HAP-1 (cell line): ENCODE results near the gene INTS3.
A peak's percentile ranks its signal among the peaks of the same experiment; 100 is the strongest.

Experiments used
- DNase-seq, 2 experiments: peaks; one replicate each; pipeline ENCODE4 v3.0.0-alpha.2; 2016 to 2020; ENCODE audit warnings: low spot score in 2 of 2
- H3K27me3 ChIP-seq: fragments of 250-450 bp; sonication (Bioruptor Pico); 2 replicates; pipeline ENCODE4 v1.5.1; 2020; ENCODE audit warnings: low read depth, mild to moderate bottlenecking, moderate library complexity
- H3K36me3 ChIP-seq: fragments of 250-450 bp; sonication (Bioruptor Pico); replicated peaks from 2 replicates; pipeline ENCODE4 v1.5.1; 2020; ENCODE audit warnings: mild to moderate bottlenecking
- H3K4me1 ChIP-seq: fragments of 250-450 bp; sonication (Bioruptor Pico); 2 replicates; pipeline ENCODE4 v1.5.1; 2020; ENCODE audit warnings: mild to moderate bottlenecking
- H3K4me3 ChIP-seq: fragments of 250-450 bp; sonication (Bioruptor Pico); 2 replicates; pipeline ENCODE4 v1.5.1; 2020; ENCODE audit warnings: mild to moderate bottlenecking, moderate library complexity
- H3K9me3 ChIP-seq: fragments of 250-450 bp; sonication (Bioruptor Pico); 2 replicates; pipeline ENCODE4 v1.5.1; 2020; ENCODE audit warnings: mild to moderate bottlenecking, moderate library complexity
- in situ Hi-C: fragments of 300-500 bp; cut with MboI; formaldehyde crosslinking; loops from 3 replicates; pipeline ENCODE4 v1.14.3; 2020; ENCODE audit warnings: low sequenced_read_pairs, inconsistent platforms, mixed read lengths

The INTS3 gene

DNA sequence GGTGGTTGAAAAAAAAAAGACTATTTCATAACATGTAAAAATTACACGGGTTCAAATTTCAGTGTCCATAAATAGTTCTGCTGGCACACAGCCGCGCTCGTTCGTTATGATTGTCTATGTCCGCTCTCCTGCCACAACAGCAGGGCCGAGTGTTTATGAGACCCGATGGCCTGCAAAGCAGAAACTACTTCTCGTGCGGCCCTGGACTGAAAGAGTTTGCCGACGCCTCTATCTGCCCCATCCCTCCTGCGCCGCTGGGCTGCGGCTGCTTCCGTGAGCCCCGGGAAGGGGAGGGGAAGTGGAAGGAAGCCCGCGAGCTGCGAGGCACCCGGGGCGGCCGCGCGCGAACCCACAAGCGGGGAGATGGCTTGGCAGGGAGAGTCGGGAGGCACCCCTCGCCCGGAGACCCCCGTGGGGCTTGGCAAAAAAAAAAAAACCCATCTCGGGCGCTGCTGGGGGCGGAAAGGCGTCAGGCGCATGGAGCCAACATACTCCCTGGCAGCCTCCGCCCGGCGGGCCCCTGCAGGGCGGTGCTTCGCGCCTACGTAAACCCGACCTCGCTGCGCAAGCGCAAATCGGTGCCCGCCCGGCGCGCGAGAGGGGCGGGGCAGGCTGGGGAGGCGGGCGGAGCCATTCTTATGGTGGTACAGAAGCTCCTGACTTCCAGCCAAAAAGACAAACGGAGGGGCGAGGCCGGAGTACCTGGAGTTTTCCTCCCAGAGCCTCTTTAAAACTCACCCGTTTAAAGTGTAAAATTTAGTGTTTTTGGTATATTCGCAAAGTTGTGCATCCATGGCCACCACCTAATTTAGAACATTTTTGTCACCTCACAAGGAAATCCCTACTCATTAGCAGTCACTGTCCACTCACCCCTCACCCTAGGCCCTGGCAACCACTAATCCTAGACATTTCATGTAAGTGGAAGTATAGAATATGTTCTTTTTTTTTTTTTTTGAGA, 55.7 kb downstream of the INTS3 start:
- H3K27me3 ChIP-seq: no peaks in the 10 kb centered on the region
- no peaks in the 10 kb centered on the region for H3K9me3 ChIP-seq
- in situ Hi-C loops: loop anchor here (25.0 kb wide), 1 partner anchor 204 kb away; the partner anchor contains the start of genes JTB, RAB13 and RPS27
- peak; percentile 90 to 95 for DNase-seq
- H3K4me1 ChIP-seq: peaks cover 6% of the 10 kb centered on the region
- no peaks in the 10 kb centered on the region for H3K36me3 ChIP-seq
- H3K4me3 ChIP-seq: peak overlapping the region; percentile 52

DNA sequence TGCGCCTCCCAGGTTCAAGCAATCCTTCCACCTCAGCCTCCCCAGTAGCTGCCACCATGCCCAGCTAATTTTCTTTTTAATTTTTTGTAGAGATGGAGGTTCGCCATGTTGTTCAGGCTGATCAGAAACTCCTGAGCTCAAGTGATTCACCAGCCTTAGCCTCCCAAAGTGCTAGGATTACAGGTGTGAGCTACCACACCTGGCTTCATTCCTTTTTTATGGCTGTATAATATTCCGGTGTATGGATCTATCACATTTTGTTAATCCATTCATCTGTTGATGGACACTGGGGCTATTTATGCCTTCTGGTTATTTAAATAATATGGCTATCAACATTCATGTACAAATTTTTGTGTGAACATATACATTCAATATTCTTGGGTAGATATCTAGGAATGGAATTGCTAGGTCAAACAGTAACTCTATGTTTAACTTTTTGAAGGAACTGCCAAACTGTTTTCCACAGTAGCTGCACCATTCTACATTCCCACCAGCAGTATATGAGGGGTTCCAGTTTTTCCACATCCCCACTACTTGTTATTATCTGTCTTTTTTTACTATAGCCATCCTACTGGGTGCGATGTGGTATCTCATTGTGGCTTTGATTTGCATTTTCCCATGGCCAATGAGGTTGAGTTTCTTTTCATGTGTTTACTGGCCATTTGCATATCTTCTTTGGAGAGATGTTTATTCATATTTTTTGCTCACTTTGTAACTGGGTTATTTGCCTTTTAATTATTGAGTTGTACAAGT, 58.4 kb downstream of the INTS3 start:
- H3K36me3 ChIP-seq: no peaks in the 10 kb centered on the region
- no peak overlapping the region for H3K4me3 ChIP-seq
- H3K9me3 ChIP-seq: no peaks in the 10 kb centered on the region
- DNase-seq: no peak
- H3K27me3 ChIP-seq: no peaks in the 10 kb centered on the region
- in situ Hi-C loops: loop anchor here (25.0 kb wide), 1 partner anchor 201 kb away; the partner anchor contains the start of genes JTB, RAB13 and RPS27
- peaks cover 6% of the 10 kb centered on the region for H3K4me1 ChIP-seq

DNA sequence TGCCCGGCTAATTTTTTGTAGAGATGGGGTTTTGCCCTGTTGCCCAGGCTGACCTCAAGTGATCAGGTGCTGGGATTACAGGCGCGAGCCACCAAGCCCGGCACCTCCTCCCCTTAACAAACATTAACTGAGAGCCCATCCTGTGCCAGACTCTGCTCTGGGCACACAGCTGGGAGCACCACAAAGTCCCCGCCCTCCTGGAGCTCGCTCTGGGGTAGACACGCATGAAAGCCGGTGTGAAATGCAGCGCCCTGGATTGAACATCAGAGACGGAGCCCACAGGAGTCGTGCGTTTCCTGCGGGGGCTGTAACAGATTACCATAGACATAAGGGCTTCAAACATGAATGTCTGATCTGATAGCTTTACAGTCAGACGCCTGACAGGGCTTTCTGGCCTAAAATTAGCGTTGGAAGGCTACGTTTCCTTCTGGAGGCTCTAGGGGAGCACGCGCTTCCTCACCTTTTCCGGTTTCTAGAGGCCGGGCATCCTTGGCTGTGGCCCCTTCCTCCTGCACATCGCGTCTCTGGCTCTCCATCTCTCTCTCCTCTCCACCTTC, 61.7 kb downstream of the INTS3 start:
- H3K4me3 ChIP-seq: no peak overlapping the region
- no peaks in the 10 kb centered on the region for H3K27me3 ChIP-seq
- H3K9me3 ChIP-seq: no peaks in the 10 kb centered on the region
- in situ Hi-C loops: loop anchor here (25.0 kb wide), 1 partner anchor 198 kb away; the partner anchor contains the start of genes JTB, RAB13 and RPS27
- no peaks in the 10 kb centered on the region; the same call in 1 of the 2 replicates for H3K4me1 ChIP-seq
- H3K36me3 ChIP-seq: no peaks in the 10 kb centered on the region
- DNase-seq: no peak

- Histone ChIP-seq H3K27me3 (no peaks in the 10 kb centered on the region), H3K9me3 (no peaks in the 10 kb centered on the region), H3K36me3 (no peaks in the 10 kb centered on the region), H3K4me3 (no peak overlapping the region), H3K4me1 (no peaks in the 10 kb centered on the region; the same call in 1 of the 2 replicates)
- DNase-seq: no peak
- in situ Hi-C loops: loop anchor here (25.0 kb wide), 1 partner anchor 197 kb away; the partner anchor contains the start of genes JTB, RAB13 and RPS27
Observed at GRCh38 chr1:153790313-153790965, 62.6 kb downstream of the INTS3 start.

GRCh38 chr1:153790966-153791647, 63.3 kb downstream of the INTS3 start:
- Histone ChIP-seq H3K36me3 (no peaks in the 10 kb centered on the region), H3K9me3 (no peaks in the 10 kb centered on the region), H3K4me1 (no peaks in the 10 kb centered on the region; the same call in 1 of the 2 replicates), H3K4me3 (no peak overlapping the region), H3K27me3 (no peaks in the 10 kb centered on the region)
- DNase-seq: no peak
- in situ Hi-C loops: loop anchor here (25.0 kb wide), 1 partner anchor 196 kb away; the partner anchor contains the start of genes JTB, RAB13 and RPS27

DNA sequence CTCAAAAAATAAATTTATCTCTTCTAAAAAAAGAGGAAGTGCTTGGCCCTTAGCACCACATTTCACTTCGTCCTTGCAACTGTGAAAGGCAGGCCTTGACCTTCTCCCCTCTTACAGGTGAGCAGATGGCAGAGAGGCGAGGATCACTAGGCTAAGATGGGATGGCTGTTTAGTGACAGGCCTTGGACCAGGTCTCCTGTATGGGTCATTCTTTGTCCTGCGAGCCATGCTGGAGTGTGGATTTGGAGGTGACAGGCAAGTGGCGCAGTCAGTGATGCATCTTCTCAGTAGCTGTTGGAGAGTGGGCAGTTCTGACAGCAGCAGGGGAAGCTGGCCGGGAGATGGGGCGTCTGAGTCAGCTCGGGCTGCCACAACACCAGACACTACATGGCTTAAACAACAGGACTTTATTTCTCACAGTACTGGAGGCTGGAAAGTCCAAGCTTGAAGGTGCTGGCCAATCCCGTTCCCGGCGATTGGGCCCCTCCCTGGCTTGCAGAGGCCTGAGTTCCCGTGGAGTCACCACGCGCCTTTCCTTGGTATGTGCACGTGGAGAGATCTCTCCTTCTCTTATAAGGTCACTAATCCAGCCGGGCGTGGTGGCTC, 63.9 kb downstream of the INTS3 start:
- no peaks in the 10 kb centered on the region for H3K27me3 ChIP-seq
- H3K4me1 ChIP-seq: no peaks in the 10 kb centered on the region; the same call in 1 of the 2 replicates
- no peaks in the 10 kb centered on the region for H3K36me3 ChIP-seq
- no peaks in the 10 kb centered on the region for H3K9me3 ChIP-seq
- no peak for DNase-seq
- in situ Hi-C loops: loop anchor here (25.0 kb wide), 1 partner anchor 196 kb away; the partner anchor contains the start of genes JTB, RAB13 and RPS27
- H3K4me3 ChIP-seq: no peak overlapping the region

- in situ Hi-C loops: loop anchor here (25.0 kb wide), 1 partner anchor 195 kb away; the partner anchor contains the start of genes JTB, RAB13 and RPS27
- Histone ChIP-seq H3K4me3 (no peak overlapping the region), H3K4me1 (no peaks in the 10 kb centered on the region; the same call in 1 of the 2 replicates)
Observed at GRCh38 chr1:153792631-153793041, 64.8 kb downstream of the INTS3 start.

GRCh38 chr1:153793261-153793972, 65.6 kb downstream of the INTS3 start:
- Histone ChIP-seq H3K9me3 (no peaks in the 10 kb centered on the region), H3K36me3 (no peaks in the 10 kb centered on the region), H3K27me3 (no peaks in the 10 kb centered on the region), H3K4me3 (no peak overlapping the region), H3K4me1 (no peaks in the 10 kb centered on the region; the same call in 1 of the 2 replicates)
- in situ Hi-C loops: loop anchor here (25.0 kb wide), 1 partner anchor 194 kb away; the partner anchor contains the start of genes JTB, RAB13 and RPS27
- peak in 1 of 2 experiments; percentile 31 for DNase-seq

More at GRCh38 chr1:153792631-153793041, 64.8 kb downstream of the INTS3 start:
- DNase-seq: no peak
- no peaks in the 10 kb centered on the region for H3K9me3 ChIP-seq
- no peaks in the 10 kb centered on the region for H3K27me3 ChIP-seq
- no peaks in the 10 kb centered on the region for H3K36me3 ChIP-seq

GRCh38 chr1:153793973-153794615, 66.2 kb downstream of the INTS3 start:
- Histone ChIP-seq H3K4me1 (no peaks in the 10 kb centered on the region; the same call in 1 of the 2 replicates), H3K9me3 (no peaks in the 10 kb centered on the region), H3K4me3 (no peak overlapping the region), H3K36me3 (no peaks in the 10 kb centered on the region), H3K27me3 (no peaks in the 10 kb centered on the region)
- DNase-seq: no peak
- in situ Hi-C loops: loop anchor here (25.0 kb wide), 1 partner anchor 193 kb away; the partner anchor contains the start of genes JTB, RAB13 and RPS27

GRCh38 chr1:153794624-153795329, 66.9 kb downstream of the INTS3 start:
- Histone ChIP-seq H3K36me3 (no peaks in the 10 kb centered on the region), H3K9me3 (no peaks in the 10 kb centered on the region), H3K4me1 (no peaks in the 10 kb centered on the region; the same call in 1 of the 2 replicates), H3K27me3 (no peaks in the 10 kb centered on the region), H3K4me3 (no peak overlapping the region)
- in situ Hi-C loops: loop anchor here (25.0 kb wide), 1 partner anchor 193 kb away; the partner anchor contains the start of genes JTB, RAB13 and RPS27
- no peak for DNase-seq
